WTC11 (cell line): ENCODE measurements around the gene SP110.

ENCODE experiments used
- ATF6 ChIP-seq: sonication (generic); formaldehyde crosslinking; IDR thresholded peaks from 2 replicates; pipeline ENCODE4 v1.8.1; 2023; ENCODE audit warnings: mild to moderate bottlenecking, missing genetic modification reagents
- FOXJ3 ChIP-seq: sonication (generic); formaldehyde crosslinking; IDR thresholded peaks from 2 replicates; pipeline ENCODE4 v1.9.0; 2021; ENCODE audit warnings: missing genetic modification reagents, mild to moderate bottlenecking, borderline replicate concordance
- HMGA2 ChIP-seq: fragments of 250-450 bp; sonication (Bioruptor Pico); IDR thresholded peaks from 2 replicates; pipeline ENCODE4 v1.4.0; 2021; ENCODE audit warnings: mild to moderate bottlenecking, moderate library complexity
- HMGXB4 ChIP-seq: sonication (generic); formaldehyde crosslinking; IDR thresholded peaks from 2 replicates; pipeline ENCODE4 v1.8.1; 2023; ENCODE audit warnings: mild to moderate bottlenecking, moderate library complexity, missing genetic modification reagents
- STAT6 ChIP-seq: sonication (generic); formaldehyde crosslinking; conservative IDR thresholded peaks from 2 replicates; pipeline ENCODE4 v1.8.1; 2023; ENCODE audit warnings: mild to moderate bottlenecking, low read depth, missing genetic modification reagents, moderate library complexity
- TP53 ChIP-seq: sonication (generic); formaldehyde crosslinking; IDR thresholded peaks from 2 replicates; pipeline ENCODE4 v1.8.1; 2023; ENCODE audit warnings: mild to moderate bottlenecking, missing genetic modification reagents
- USF2 ChIP-seq: sonication (generic); formaldehyde crosslinking; IDR thresholded peaks from 2 replicates; pipeline ENCODE4 v1.8.1; 2023; ENCODE audit warnings: mild to moderate bottlenecking, missing genetic modification reagents, moderate library complexity
- ZMAT4 ChIP-seq: fragments of 250-450 bp; sonication (Bioruptor Pico); IDR thresholded peaks from 2 replicates; pipeline ENCODE4 v1.9.0; 2021; ENCODE audit warnings: mild to moderate bottlenecking
- ZNF396 ChIP-seq: fragments of 250-450 bp; sonication (Bioruptor Pico); IDR thresholded peaks from 2 replicates; pipeline ENCODE4 v1.8.0; 2021; ENCODE audit warnings: mild to moderate bottlenecking, moderate library complexity, borderline replicate concordance
- ZNF423 ChIP-seq: fragments of 250-450 bp; sonication (Bioruptor Pico); IDR thresholded peaks from 2 replicates; pipeline ENCODE4 v2.1.2; 2022; ENCODE audit warnings: mild to moderate bottlenecking, moderate library complexity
- TF ChIP-seq, protein P1 (sequence below): fragments of 200-600 bp; IDR thresholded peaks from 2 replicates; pipeline ENCODE4 v1.8.0; 2022; ENCODE audit warnings: antibody characterized with exemption
- TF ChIP-seq, protein P2 (sequence below): fragments of 250-450 bp; sonication (Bioruptor Pico); IDR thresholded peaks from 2 replicates; pipeline ENCODE4 v2.1.2; 2022; ENCODE audit warnings: mild to moderate bottlenecking, moderate library complexity
- TF ChIP-seq, protein P3 (sequence below): sonication (generic); formaldehyde crosslinking; IDR thresholded peaks from 2 replicates; pipeline ENCODE4 v1.8.1; 2023; ENCODE audit warnings: mild to moderate bottlenecking, missing genetic modification reagents, moderate library complexity

GRCh38 chr2:230209422-230210051, 10.2 kb downstream of the SP110 start:
- TF ChIP-seq, protein P1, sequence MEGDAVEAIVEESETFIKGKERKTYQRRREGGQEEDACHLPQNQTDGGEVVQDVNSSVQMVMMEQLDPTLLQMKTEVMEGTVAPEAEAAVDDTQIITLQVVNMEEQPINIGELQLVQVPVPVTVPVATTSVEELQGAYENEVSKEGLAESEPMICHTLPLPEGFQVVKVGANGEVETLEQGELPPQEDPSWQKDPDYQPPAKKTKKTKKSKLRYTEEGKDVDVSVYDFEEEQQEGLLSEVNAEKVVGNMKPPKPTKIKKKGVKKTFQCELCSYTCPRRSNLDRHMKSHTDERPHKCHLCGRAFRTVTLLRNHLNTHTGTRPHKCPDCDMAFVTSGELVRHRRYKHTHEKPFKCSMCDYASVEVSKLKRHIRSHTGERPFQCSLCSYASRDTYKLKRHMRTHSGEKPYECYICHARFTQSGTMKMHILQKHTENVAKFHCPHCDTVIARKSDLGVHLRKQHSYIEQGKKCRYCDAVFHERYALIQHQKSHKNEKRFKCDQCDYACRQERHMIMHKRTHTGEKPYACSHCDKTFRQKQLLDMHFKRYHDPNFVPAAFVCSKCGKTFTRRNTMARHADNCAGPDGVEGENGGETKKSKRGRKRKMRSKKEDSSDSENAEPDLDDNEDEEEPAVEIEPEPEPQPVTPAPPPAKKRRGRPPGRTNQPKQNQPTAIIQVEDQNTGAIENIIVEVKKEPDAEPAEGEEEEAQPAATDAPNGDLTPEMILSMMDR, result no peak
- no peak for TF ChIP-seq STAT6 (CRISPR knock-in tag)
- TF ChIP-seq, protein P2, sequence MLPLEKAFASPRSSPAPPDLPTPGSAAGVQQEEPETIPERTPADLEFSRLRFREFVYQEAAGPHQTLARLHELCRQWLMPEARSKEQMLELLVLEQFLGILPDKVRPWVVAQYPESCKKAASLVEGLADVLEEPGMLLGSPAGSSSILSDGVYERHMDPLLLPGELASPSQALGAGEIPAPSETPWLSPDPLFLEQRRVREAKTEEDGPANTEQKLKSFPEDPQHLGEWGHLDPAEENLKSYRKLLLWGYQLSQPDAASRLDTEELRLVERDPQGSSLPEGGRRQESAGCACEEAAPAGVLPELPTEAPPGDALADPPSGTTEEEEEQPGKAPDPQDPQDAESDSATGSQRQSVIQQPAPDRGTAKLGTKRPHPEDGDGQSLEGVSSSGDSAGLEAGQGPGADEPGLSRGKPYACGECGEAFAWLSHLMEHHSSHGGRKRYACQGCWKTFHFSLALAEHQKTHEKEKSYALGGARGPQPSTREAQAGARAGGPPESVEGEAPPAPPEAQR (CRISPR knock-in tag), result no peak
- TF ChIP-seq ZNF396 (CRISPR knock-in tag), result no peak
- TF ChIP-seq ZMAT4 (CRISPR knock-in tag), result no peak
- TF ChIP-seq ATF6, result no peak
- TF ChIP-seq HMGA2 (CRISPR knock-in tag), result no peak
- no peak for TF ChIP-seq ZNF423 (CRISPR knock-in tag)
- no peak for TF ChIP-seq HMGXB4
- no peak for TF ChIP-seq USF2 (CRISPR knock-in tag)
- TF ChIP-seq FOXJ3 (CRISPR knock-in tag), result no peak
- no peak for TF ChIP-seq TP53 (CRISPR knock-in tag)
- TF ChIP-seq, protein P3, sequence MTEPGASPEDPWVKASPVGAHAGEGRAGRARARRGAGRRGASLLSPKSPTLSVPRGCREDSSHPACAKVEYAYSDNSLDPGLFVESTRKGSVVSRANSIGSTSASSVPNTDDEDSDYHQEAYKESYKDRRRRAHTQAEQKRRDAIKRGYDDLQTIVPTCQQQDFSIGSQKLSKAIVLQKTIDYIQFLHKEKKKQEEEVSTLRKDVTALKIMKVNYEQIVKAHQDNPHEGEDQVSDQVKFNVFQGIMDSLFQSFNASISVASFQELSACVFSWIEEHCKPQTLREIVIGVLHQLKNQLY, result no peak
